GM19468 (cell line): Measurements from ENCODE around the gene IQGAP1.
"Not testable (repeated sequence)": the region's sequence is repeated elsewhere in the genome, so short reads cannot be mapped to it uniquely, and the experiment has no call there.

Experiments used
- ATAC-seq: cut with Tn5 transposase; IDR thresholded peaks from one replicate; pipeline ENCODE4 v1.9.1; 2021; ENCODE audit warnings: mild to moderate bottlenecking, moderate library complexity, moderate number of reproducible peaks; ENCODE audit not compliant: unreplicated experiment; ENCODE audit errors: extremely low read depth

The IQGAP1 gene

DNA sequence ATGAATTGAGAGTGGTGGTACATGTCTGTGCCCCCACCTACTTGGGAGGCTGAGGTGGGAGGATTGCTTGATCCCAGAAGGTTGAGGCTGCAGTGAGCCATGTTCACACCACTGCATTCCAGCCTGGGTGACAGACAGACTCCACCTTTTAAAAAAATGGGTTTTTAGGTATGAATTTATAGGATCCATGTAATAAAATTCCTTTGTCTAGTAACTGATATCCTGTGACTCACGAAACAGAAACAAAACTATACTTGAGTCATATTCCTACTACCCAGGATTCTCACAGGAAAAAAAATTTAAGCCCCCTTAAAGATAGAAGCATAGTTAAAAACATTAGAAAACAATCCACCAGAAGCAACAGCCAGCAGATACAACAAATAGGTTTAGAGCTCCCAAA, 131.6 kb downstream of the IQGAP1 start:
- ATAC-seq, result no peak

DNA sequence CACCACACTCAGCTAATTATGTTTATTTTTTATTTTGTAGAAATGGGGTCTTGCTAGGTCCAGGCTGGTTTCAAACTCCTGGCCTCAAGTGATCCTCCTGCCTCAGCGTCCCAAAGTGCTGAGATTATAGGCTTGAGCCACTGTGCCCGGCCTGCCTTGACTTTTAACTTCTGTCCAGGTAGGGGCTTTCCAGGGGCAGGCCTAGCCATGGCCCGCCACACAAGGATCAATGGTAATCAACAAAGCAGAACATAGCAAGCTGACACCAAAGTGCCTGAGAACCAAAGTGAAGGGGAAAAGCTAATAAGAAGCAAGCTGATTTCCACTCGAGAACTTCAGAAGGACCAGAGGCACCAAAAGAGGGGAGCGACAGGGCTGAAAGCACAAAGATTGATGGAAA, 132.3 kb downstream of the IQGAP1 start:
- no peak for ATAC-seq

DNA sequence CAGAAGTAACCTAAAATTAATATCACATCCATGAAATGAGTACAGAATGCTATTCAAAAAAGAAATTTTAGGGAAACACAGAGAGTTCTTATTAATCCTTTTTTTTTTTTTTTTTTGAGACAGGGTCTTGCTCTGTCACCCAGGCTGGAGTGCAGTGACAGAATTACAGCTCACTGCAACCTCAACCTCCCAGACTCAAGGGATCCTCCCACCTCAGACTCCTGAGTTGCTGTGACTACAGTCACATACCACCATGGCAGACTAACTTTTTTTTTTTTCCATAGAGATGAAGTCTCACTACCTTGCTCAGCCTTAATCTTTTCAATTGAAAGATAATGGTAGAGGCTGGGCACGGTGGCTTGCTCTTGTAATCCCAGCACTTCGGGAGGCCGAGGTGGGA, 135.3 kb downstream of the IQGAP1 start:
- no peak for ATAC-seq

DNA sequence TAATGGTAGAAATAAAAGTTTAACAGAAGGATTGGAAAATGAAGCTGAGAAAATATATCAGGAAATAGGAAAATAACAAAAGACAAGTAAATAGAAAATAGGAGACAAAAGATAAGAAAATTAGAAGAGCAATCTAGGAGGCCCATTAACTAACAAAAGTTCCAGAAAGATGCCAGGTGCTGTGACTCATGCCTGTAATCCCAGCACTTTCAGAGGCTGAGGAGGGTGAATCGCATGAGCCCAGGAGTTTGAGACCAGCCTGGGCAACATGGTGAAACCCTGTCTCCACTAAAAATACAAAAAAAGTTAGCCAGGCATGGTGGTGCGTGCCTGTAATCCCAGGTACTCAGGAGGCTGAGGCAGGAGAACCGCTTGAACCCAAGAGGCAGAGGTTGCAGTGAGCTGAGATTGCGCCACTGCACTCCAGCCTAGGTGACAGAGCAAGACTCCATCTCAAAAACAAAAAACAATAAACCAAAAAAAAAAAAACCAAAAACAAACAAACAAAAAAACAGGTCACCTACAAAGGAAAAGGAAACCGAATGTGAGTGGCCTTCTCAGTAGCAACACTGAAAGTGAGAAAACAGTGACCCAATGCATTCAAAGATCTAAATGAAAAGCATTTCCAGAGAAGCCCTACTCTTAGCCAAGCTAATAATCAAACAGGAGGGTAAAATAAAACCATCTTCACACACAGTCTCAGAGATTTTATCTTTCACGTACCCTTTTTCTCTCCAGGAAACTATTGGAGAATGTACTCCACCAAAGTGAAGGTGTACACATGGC, 136.2 kb downstream of the IQGAP1 start:
- not testable (repeated sequence) for ATAC-seq

DNA sequence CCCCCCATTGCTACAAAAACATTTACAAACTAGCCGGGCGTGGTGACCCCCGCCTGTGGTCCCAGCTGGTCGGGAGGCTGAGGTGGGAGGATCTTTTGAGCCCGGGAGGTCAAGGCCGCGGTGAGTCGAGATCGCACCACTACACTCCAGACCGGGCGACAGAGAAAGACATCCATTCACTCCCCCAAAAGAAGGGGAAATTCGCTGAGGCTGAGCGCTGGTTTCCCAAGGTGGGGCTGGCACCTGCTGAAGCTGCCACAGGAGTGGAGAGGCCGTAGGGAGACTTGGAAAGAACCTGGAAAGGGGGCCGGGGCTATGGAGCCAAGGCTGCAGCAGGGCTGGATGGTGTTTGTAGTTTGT, 140.9 kb downstream of the IQGAP1 start:
- no peak for ATAC-seq

DNA sequence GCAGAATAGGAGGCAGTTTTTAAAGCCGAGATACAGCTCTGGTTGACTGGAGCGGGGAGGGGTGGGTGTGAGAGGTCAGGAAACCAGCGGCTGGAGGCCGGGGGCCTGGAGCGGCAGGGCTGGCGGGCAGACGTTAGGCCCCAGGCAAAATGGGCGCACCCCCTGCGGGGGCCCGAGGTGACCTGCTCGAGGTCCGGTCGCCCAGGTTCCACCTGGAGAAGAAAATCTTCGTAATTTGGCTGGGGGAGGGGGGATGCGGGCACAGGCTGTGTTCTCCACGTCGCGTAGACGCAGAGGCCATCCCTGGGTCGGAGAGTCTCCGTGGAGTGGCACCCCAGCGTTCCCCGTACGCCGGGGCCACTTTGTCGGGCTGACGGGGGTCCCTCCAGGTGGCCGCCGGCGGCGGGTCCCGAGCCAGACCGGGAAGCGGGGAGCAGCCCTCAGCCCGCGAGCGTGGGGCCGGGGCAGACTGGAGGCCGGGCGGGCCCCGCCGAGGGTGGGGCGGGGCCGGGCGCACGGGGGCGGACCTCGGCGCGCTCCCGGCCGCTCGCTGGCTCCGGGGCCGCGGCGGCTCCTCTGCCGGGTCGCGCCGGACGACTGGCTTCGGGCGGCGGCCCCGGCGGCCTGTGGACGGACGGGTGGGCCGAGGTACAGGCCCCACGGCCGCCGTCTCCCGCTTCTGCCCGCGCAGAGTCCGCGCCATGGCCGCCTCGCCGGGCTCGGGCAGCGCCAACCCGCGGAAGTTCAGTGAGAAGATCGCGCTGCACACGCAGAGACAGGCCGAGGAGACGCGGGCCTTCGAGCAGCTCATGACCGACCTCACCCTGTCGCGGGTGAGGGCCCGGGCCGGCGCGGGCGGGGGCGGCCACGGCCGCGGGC, 141.6 kb downstream of the IQGAP1 start, which contains the start of gene CRTC3:
Gene CRTC3, plus strand, starts transcription at position 553 of the 879 bp plus-strand sequence. Its CDS starts 149 bp downstream, at position 702.
- ATAC-seq, result peak; percentile 32

DNA sequence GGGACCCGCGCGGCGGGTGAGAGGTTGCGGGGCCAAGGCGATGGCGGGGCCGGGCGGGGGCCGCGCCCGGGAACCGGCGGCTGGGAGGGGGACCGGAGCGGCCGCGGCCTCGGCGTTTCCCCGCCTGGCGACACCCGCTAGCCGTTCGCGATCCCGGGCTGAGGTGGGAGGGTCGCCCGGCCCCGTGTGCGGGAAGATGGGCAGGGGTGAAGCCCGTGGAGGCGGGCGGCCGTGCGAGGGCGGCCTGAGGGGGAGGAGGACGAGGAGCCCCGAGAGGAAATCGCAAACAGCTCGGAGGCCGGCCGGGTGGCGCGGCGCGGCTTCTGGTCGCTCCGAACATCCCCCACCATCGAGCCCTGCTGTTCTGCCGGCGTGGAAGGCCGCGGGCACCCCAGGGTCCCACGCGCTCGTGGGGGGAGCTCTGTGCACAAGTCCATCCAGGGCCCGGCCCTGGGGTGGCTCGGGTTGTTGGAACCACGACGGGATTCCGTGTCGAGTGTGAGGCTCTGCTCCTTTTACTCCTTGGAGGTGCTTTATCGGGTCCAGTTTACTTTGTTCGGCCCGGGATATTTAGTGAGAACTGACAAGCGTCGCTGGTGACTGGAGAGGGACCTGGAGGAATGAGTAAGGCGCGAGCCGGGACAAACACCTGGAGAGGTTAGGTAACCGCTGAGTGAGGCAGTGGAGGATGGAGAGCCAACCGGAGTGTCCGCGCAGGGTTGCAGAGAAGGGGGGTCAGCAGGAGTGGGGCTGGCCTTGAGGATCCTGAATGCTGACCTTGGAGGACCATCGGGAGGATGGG, 142.4 kb downstream of the IQGAP1 start:
- ATAC-seq, result no peak

DNA sequence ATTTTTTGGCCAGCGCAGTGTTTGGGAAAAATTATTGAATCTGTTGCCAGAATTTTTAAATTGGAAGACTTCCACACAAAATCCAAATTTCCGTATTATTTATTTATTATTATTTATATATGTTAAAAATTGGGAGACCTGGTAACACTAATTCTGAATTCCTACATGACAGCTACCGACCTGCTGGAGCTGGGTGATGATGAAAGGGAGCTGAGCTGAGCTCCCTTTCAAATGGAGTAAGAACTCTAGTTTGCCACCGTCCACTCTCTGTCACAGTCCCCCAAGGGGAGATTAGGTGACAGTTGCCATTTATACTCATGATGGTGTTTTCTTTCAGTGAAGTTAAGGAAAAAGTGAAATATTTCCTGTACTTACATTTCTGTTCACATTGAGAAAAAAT, 143.1 kb downstream of the IQGAP1 start:
- no peak for ATAC-seq

DNA sequence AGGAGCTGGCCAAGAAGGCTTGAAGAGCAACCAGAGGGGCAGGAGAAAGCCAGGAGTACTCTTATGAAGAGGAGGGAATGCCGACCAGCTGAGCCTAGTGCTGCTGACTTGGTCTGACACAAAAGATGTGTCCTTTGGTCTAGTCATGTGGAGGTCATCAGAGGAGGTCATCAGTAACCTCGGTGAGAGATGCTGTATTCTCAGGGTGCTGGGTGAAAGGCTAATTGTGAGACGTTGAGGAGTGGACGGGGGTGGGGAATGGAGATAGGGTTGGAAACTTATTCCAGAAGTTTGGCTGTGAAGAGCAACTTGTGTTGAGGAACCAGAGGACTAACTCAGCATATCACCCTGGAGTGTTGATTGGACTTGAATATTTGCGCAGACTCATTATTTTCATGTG, 147.2 kb downstream of the IQGAP1 start:
- no peak for ATAC-seq

DNA sequence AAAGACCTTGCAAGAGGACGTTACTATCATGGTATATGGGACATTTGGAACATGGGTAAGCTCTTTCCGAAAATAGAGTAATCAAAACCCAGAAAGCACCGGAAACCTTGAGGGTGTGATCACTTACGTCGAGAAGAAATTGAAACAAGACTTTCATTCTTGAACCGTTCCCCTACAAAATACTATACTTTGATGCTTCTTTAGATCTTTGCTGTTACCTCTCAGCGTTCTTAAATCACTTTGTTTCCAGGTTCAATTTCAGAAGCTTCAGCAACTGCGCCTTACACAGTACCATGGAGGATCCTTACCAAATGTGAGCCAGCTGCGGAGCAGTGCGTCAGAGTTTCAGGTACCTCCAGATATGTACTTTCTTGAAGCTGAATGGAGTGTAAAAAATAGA, 151.7 kb downstream of the IQGAP1 start:
- ATAC-seq, result no peak

DNA sequence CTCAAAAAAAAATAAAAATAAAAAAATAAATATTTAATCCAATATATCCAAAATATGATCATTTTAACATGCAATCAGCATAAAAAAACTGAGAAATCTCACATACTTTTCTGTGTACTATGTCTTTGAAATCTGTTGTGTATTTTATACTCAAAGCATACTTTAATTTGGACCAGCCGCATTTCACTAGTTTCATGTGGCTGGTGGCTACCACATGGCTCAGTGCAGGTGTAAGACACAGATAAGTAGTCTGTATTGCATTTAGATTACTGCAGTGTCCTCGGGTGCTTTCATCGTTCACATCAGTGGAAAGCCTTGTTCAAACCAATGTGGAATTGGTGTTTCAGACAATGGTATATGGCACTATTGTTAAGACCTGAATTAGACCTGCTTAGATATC, 152.7 kb downstream of the IQGAP1 start:
- ATAC-seq, result no peak

DNA sequence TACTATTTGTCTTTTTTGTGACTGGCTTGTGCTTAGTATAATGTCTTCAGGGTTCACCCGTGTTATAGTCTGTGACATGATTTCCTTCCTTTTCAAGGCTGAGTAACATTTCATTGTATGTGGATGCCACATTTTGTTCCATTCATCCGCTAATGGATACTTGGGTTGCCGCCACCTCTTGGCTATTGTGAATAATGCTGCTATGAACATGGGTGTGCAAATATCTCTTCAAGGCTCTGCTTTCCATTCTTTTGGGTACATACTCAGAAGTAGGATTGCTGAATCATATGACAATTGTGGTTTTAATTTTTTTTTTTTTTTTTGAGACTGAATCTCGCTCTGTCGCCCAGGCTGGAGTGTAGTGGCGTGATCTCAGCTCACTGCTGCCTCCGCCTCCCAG, 157.1 kb downstream of the IQGAP1 start:
- ATAC-seq, result no peak

DNA sequence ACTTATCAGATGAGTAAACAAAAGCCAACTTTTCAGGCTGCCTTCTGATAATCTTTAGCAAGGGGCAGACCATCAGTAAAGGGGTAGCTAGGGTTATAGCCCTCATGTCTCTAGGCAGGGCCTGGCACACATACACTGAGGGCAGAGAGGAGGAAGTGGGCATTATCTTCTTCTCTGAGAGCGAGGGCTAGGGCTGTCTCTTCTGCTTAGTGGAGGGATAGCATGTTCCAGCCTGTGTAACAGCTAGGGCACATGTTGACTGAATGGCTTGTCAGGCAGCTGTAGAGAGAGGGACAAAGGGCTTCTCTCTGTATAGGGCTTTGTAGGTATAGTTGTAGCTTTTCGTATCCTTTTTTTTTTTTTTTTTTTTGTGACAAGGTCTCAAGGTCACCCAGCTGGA, 159.5 kb downstream of the IQGAP1 start:
- no peak for ATAC-seq

DNA sequence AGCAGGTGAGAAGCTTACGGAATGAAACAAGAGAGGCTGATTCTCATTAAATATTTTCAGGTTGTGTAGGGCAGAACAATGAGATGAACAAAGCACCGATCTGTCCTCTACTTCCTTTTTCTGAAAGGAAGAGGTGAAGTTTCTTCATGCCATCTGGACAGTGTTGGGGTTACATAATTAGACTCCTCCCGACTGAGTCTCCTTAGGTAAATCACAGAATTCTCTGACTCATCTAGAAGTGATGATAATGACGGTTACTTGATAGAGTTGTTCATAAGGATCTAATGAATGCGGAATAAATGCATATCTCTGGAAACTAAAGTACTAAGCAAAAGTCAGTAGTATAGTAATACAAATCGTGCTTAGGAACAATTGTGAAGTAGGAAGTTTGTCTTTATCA, 162.9 kb downstream of the IQGAP1 start:
- no peak for ATAC-seq
